Left ventricle myocardium superior (tissue), 1 donor: Measurements from ENCODE around the gene AKAIN1. TPM values are rescaled to one million over a fixed set of nuclear protein-coding genes. Genes with fewer than 3 reads are reported as not detected.

Source experiments
- ATAC-seq: fragments of 200-7000 bp; cut with Tn5 transposase; one replicate; pipeline ENCODE4 v1.9.1; 2020; ENCODE audit warnings: mild to moderate bottlenecking, moderate library complexity
- DNase-seq: peaks from one replicate; pipeline ENCODE4 v3.0.0-alpha.2; 2020
- intact Hi-C: fragments of 100-400 bp; cut with micrococcal nuclease; formaldehyde crosslinking; loops from one replicate; pipeline ENCODE4 v1.11.0; 2022
- total RNA-seq: library from RNA; stranded (reverse); fragmentation: NEBNext Ultra II Directional; extraction: Animal tissue kit (Norgen Biotek cat#: 25700); gene quantifications from one replicate; pipeline ENCODE4 v1.2.1, GENCODE V29; 2021
- donor health status: DM: no; HTN: yes; CAD: no; lungs with severe emphysema.

The AKAIN1 gene
- total RNA-seq, 1 donor from 2014 or later: not detected

DNA sequence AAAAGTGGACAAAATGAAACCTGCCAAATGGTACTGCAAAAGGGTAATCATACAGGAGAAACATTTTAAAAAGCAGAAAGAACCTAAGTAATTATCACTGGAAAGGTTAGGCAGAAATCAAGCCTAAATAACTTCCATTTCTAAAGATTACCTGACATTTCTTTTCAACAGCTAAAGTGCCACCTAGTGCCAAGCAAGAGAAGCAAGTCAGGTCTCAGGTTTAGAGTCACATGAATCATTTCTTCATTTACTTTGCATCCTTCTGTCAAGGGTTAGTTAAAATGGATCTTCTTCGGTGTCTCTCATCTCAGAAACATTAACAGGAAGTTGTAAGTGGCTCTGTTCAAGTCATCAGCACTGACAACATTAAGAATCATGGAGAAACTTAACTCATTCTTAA lies 90.3 kb downstream of the AKAIN1 start:
- intact Hi-C loops: no loop called here
- ATAC-seq (no peak), DNase-seq (no peak)

DNA sequence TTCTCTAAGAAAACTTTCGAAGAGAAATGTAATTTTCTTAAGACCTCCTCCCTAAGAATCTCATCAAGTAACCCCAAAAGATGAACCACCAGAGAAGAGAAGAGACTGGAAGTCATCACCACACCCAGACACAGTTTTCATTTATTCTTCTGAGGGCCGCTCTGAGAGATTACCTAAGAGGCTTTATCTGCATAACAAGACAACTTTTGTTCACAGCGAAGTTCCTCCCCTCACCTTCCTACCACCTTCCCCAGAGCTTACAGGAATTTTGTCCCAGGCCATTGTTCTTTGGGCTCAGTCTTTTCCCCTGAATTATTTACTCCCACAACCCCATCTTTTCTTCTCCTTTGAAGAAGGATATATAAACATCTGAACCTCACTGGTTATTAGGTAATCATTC lies 92.8 kb downstream of the AKAIN1 start:
- intact Hi-C loops: no loop called here
- no peak for DNase-seq
- no peak for ATAC-seq

DNA sequence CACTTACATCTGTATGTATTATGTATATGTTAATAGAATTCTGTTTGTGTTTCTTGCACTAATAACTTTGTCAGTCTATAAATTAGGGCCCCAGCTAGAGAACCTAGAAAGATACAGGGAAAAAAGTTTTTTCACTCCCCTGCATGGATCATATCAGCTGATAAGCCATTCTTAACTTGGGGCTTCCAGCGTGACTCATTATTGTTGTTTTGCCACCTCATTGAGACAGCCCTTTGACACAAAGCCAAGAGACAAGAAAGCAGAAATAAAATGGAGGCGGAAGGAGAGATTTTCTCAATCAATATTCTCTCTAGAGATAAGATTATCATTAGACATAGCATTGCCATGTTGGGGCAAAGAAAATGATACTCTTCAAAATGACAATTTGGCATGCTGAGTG lies 93.4 kb downstream of the AKAIN1 start:
- ATAC-seq (no peak), DNase-seq (no peak)
- intact Hi-C loops: no loop called here

DNA sequence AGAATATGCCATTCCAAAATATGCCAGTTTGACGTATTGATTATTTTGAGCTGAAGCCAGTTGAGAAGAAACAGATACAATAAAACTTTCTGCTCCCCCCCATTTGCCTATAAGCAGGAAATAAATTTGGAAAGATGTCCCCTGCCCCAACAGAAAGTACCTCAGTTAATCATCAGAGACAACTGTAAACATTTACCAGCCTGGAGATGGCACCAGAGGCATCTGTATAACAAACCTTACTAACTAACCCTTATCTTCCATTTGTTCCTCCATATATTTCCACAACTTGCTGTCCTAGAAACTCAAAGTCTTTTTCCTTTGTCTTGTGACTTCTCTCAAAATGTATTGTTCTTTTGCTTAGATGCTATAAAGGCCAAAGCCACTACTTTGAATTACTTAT lies 93.8 kb downstream of the AKAIN1 start:
- ATAC-seq (no peak), DNase-seq (no peak)
- intact Hi-C loops: no loop called here

- intact Hi-C loops: no loop called here
- ATAC-seq: no peak
Measured at GRCh38 chr18:5097116-5097703, 99.8 kb downstream of the AKAIN1 start.

GRCh38 chr18:5095239-5095638 lies 101.8 kb downstream of the AKAIN1 start:
- intact Hi-C loops: no loop called here
- DNase-seq: no peak
- ATAC-seq: no peak

More at GRCh38 chr18:5097116-5097703, 99.8 kb downstream of the AKAIN1 start:
- no peak for DNase-seq

DNA sequence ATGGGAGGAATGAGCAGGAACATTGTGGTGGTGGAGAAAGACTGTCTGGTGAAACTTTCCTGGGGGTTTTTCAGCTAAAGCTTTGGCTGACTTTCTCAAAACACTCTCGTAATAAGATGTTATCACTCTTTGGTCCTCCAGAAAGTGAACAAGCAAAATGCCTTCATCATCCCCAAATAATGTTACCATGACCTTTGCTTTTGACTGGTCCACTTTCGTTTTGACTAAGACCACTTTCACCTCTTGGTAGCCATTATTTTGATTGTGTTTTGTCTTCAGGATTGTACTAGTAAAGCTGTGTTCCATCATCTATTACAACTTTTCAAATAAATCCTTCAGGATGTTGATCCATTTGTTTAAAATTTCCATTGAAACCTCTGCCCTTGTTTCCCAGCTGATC lies 103.2 kb downstream of the AKAIN1 start:
- ATAC-seq: no peak
- intact Hi-C loops: no loop called here

More for the DNA sequence above, 103.2 kb downstream of the AKAIN1 start:
- no peak for DNase-seq

Other genes with a start within 250 kb of the AKAIN1 start
- gene ZBTB14, start 98.5 kb upstream of the AKAIN1 start, total RNA-seq: 8.5 TPM